ENCODE results near the gene YPEL5.

YPEL5 gene

DNA sequence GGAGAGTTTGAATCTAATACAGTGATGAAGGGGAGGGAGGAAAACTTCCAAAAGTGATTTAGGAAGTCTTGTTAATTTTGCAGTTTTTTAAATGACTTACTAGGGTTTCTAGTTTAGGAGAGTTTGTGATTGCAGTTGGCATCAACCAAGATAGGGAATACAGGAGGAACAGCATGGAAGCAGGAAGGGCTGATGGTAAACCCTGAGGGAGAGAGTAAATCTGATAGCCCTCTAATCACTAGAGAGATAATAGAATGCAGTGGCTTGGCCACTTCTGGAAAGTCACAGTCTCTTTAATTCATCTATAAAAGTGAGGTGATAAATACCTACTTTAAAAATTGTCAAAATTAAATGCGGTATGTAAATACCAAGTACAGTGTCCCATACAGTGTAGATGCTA lies 5.6 kb downstream of the YPEL5 start:
- no peak overlapping the region for H3K27ac ChIP-seq (ENCODE audit: low read depth, low read length)
- no peaks in the 10 kb centered on the region for H3K27me3 ChIP-seq (ENCODE audit: control insufficient read depth in 1 of 2, insufficient read depth in 2 of 2, low read length in 2 of 2)
- peaks cover 23% of the 10 kb centered on the region for H3K36me3 ChIP-seq (ENCODE audit: insufficient read depth, low read length)
- no peaks in the 10 kb centered on the region for H3K9me3 ChIP-seq (ENCODE audit: low read length)
- no peak overlapping the region for H3K4me3 ChIP-seq (ENCODE audit: low read depth in 1 of 2, low read length in 2 of 2)
- H3K4me1 ChIP-seq (ENCODE audit: insufficient read depth, low read length), result peaks cover 46% of the 10 kb centered on the region
- no peak overlapping the region for H3K9ac ChIP-seq (ENCODE audit: low read length)

DNA sequence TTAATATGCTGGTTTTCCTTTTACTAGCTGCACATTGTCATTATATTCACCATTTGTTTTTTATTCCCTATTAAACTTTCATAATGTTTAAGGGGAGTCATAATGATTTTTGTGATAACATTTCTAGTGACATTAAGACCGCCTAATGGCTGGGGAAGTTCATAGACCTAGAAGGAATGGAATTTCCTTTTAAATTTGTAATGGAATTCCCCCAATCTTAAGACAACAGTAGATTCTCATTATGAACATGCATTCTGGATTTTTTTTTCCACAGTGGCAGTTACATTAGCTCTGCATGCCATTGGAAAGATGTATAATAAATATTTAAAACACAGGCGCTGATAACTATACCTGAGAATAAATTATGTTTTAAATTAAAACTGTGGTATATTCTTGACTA lies 8.4 kb downstream of the YPEL5 start:
- Histone ChIP-seq H3K27ac (ENCODE audit: low read depth, low read length) (no peak overlapping the region), H3K4me1 (ENCODE audit: insufficient read depth, low read length) (peaks cover 36% of the 10 kb centered on the region)

DNA sequence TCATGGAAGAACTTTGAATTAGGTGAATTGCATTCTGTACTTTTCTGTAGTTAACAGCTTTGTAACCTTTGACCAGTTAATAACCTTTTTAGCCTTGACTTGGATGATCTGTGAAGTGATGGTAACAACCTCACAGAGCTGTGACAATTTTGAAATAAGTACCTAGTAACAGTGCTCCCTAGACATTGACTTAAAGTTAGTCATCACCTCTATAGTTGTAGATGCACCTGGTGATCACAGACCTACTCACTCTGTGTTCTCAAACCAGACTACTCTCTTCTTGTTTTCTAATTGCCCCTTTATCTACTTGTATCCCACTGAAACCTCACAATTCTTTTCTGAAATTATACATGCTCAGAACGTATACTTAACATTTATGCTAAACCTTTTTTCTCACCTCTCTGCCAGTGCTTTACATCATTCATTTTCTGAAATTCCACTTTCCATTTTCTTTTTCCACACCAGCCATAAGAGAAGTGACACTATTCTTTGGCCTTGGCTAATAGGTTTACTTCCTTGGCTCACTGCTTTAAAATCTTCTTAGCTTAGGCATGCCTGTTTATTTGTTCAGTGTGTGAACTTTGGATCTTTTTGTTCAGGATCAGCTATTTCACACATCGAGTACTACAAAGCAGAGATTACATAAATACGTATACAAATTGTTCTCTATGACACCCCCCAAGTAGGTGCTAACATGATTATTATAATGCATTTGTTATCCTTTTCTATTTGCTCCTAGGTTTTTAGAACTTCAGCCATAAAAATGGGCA lies 9.3 kb downstream of the YPEL5 start:
- peaks cover 34% of the 10 kb centered on the region for H3K4me1 ChIP-seq (ENCODE audit: insufficient read depth, low read length)
- H3K36me3 ChIP-seq (ENCODE audit: insufficient read depth, low read length), result peaks cover 52% of the 10 kb centered on the region
- H3K4me3 ChIP-seq (ENCODE audit: low read depth in 1 of 2, low read length in 2 of 2), result no peak overlapping the region
- no peak overlapping the region for H3K27ac ChIP-seq (ENCODE audit: low read depth, low read length)
- no peaks in the 10 kb centered on the region for H3K9me3 ChIP-seq (ENCODE audit: low read length)
- H3K27me3 ChIP-seq (ENCODE audit: control insufficient read depth in 1 of 2, insufficient read depth in 2 of 2, low read length in 2 of 2), result no peaks in the 10 kb centered on the region
- no peak overlapping the region for H3K9ac ChIP-seq (ENCODE audit: low read length)

More for the DNA sequence above, 8.4 kb downstream of the YPEL5 start:
- Histone ChIP-seq H3K36me3 (ENCODE audit: insufficient read depth, low read length) (peaks cover 46% of the 10 kb centered on the region), H3K27me3 (ENCODE audit: control insufficient read depth in 1 of 2, insufficient read depth in 2 of 2, low read length in 2 of 2) (no peaks in the 10 kb centered on the region), H3K4me3 (ENCODE audit: low read depth in 1 of 2, low read length in 2 of 2) (no peak overlapping the region), H3K9ac (ENCODE audit: low read length) (no peak overlapping the region), H3K9me3 (ENCODE audit: low read length) (no peaks in the 10 kb centered on the region)

DNA sequence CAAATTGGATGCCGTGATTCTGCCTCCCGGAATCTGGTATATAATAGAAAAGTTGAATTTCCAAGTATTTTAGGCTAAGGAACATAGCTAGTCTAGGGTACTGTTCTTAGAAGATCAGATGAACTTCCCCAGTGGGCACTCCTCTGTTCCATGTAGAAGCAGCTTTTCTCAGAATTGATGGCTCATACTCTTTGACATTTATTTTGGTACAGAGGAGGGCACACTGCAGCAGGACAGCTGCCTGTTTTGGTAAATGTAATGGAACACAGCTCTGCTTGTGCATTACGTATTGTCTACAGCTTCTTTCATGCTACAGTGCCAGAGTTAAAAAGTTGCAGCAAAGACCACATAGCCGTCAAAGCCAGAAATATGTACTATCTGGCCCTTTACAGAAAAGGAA lies 10.8 kb downstream of the YPEL5 start:
- H3K9me3 ChIP-seq (ENCODE audit: low read length), result no peaks in the 10 kb centered on the region
- peaks cover 26% of the 10 kb centered on the region for H3K4me1 ChIP-seq (ENCODE audit: insufficient read depth, low read length)
- no peak overlapping the region for H3K4me3 ChIP-seq (ENCODE audit: low read depth in 1 of 2, low read length in 2 of 2)
- H3K9ac ChIP-seq (ENCODE audit: low read length), result no peak overlapping the region
- H3K36me3 ChIP-seq (ENCODE audit: insufficient read depth, low read length), result peaks cover 56% of the 10 kb centered on the region
- no peaks in the 10 kb centered on the region for H3K27me3 ChIP-seq (ENCODE audit: control insufficient read depth in 1 of 2, insufficient read depth in 2 of 2, low read length in 2 of 2)
- H3K27ac ChIP-seq (ENCODE audit: low read depth, low read length), result no peak overlapping the region

DNA sequence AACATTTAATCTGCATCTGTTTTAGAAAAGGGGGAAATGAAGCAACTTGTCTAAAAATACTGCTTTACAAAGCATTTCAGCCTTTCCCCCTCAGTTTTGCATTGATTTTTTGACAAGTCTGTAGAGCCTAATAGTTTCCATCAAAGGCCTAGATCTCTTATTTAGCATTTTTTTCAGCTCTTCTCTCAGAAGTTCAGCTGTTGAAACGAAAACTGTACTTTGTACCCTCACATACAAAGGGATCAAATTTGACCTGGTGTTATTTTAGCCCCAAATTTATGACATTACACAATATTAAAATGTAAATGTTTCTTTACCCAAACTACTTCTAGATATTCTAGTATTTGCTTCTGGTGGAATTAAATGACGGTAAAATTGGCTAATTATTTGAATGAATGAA lies 13.0 kb downstream of the YPEL5 start:
- Histone ChIP-seq H3K4me1 (ENCODE audit: insufficient read depth, low read length) (peaks cover 18% of the 10 kb centered on the region), H3K9me3 (ENCODE audit: low read length) (no peaks in the 10 kb centered on the region), H3K36me3 (ENCODE audit: insufficient read depth, low read length) (peaks cover 51% of the 10 kb centered on the region), H3K27ac (ENCODE audit: low read depth, low read length) (no peak overlapping the region), H3K9ac (ENCODE audit: low read length) (no peak overlapping the region), H3K4me3 (ENCODE audit: low read depth in 1 of 2, low read length in 2 of 2) (no peak overlapping the region), H3K27me3 (ENCODE audit: control insufficient read depth in 1 of 2, insufficient read depth in 2 of 2, low read length in 2 of 2) (no peaks in the 10 kb centered on the region)

DNA sequence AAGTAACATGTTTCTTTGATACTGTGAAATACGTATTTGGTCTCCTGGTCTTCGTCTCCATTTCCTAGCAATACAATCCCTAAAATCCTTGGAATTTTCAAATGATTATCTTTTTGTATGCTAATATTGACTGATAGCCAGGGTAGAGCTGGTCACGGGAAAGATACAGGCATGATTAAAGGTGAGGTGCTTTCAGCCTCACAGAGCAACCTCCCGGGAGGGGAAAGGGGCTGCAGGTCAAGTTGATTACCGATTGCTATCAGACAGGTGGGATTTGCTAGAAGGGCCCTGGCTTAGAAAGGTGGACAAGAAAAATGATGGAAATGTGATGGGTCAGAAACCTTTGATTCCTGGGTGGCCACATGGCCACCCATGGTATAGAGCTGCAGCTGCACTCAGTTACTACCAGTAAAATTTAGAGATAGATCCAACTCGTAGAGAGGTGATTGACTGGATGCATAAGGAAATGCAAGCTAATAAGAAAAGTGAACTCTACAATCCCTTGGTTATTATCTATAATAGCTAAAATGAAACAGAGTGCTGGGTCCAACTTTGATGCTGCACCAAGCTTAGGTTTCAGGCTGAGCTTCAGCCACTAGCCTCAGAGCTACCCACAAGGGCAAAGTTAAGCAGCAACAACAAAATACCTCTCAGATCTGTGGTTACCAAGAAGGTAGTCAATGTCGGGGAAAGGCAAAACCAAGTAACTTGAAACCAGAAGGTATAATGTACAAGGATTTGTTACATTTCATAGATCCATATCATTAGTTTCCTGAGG lies 15.3 kb downstream of the YPEL5 start:
- Histone ChIP-seq H3K27ac (ENCODE audit: low read depth, low read length) (no peak overlapping the region), H3K4me1 (ENCODE audit: insufficient read depth, low read length) (peaks cover 19% of the 10 kb centered on the region), H3K36me3 (ENCODE audit: insufficient read depth, low read length) (peaks cover 39% of the 10 kb centered on the region), H3K9me3 (ENCODE audit: low read length) (no peaks in the 10 kb centered on the region), H3K4me3 (ENCODE audit: low read depth in 1 of 2, low read length in 2 of 2) (no peak overlapping the region), H3K27me3 (ENCODE audit: control insufficient read depth in 1 of 2, insufficient read depth in 2 of 2, low read length in 2 of 2) (no peaks in the 10 kb centered on the region), H3K9ac (ENCODE audit: low read length) (no peak overlapping the region)

DNA sequence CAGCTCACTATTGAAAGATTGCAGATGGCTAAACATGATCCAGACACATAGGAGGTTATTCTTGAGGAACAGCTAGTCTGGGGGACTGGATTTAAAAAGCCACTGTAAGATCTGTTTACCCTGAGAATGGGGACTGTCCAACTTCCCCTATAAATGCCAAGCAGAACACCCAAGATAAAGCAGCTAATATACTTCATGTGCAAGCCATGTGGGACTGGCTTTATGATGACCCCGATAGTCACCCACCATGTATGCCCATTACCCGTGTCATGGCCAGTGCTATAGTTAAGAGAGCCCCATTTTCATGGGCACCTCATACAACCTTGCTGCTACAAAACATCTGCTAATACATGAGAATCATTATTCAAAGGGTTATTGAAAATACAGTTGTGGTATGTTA lies 16.0 kb downstream of the YPEL5 start:
- Histone ChIP-seq H3K4me3 (ENCODE audit: low read depth in 1 of 2, low read length in 2 of 2) (no peak overlapping the region), H3K9ac (ENCODE audit: low read length) (no peak overlapping the region), H3K4me1 (ENCODE audit: insufficient read depth, low read length) (peaks cover 13% of the 10 kb centered on the region)

DNA sequence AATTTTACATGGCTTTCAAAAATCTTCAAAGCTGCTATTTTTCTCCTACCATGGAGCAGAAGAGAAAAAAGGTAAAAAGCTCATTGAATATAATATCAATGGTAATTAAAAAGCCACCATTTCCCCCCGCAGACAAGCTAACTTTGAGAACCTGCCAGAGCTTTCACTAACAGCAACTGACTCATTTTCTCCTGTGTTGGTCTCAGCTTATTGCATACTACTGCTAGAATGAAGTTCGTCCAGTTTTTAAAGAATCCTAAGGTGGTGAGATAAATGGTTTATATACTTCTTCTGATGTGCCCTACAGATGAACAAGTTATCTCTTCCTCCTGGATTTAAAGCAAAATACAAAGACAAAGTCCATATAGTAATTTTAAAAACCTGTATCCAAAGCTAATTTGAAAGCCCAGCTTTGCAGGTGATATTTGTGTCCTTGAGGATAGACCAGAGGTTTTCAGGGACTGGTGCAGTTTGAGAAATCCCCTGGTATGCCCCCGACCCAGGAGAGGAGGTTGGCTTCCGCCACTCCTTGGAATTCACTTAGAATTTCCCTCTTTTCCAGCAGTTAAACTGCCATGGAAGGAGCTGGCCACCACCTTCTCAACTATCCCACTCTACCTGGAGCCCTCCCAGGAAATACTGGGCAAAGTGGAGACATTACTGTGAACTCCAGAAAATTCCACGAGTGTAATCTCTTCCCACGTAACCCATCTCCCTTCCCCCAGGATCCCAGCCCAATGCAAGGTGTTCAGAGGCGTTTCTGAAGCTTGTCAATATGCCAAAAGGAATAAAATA lies 17.5 kb downstream of the YPEL5 start:
- Histone ChIP-seq H3K9ac (ENCODE audit: low read length) (no peak overlapping the region), H3K4me1 (ENCODE audit: insufficient read depth, low read length) (peaks cover 12% of the 10 kb centered on the region), H3K27ac (ENCODE audit: low read depth, low read length) (no peak overlapping the region), H3K4me3 (ENCODE audit: low read depth in 1 of 2, low read length in 2 of 2) (no peak overlapping the region), H3K36me3 (ENCODE audit: insufficient read depth, low read length) (peaks cover 17% of the 10 kb centered on the region), H3K27me3 (ENCODE audit: control insufficient read depth in 1 of 2, insufficient read depth in 2 of 2, low read length in 2 of 2) (no peaks in the 10 kb centered on the region), H3K9me3 (ENCODE audit: low read length) (no peaks in the 10 kb centered on the region)

More for the DNA sequence above, 16.0 kb downstream of the YPEL5 start:
- peaks cover 32% of the 10 kb centered on the region for H3K36me3 ChIP-seq (ENCODE audit: insufficient read depth, low read length)
- H3K9me3 ChIP-seq (ENCODE audit: low read length), result no peaks in the 10 kb centered on the region
- H3K27me3 ChIP-seq (ENCODE audit: control insufficient read depth in 1 of 2, insufficient read depth in 2 of 2, low read length in 2 of 2), result no peaks in the 10 kb centered on the region
- no peak overlapping the region for H3K27ac ChIP-seq (ENCODE audit: low read depth, low read length)

DNA sequence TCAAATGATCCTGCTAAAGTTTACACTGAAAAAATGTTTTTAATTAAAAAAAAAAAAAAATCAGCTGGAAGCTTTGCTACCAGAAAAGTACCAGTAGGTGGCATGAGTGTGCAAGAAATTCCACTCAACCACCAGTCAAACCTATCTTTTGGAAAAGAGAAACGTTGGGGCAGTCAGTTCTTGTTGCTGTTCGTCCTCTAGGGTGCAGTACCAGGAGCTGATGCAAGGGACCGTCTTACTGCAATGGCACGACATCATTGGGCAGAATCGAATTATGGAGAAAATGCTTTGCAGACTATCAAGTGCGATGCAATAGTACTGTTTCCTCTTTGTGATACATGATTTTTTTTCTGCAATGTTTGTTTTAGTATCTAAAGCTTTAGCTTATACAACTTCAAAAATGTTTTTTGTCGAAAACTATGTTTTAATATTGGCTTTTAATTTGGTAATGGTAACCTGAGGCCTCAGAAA lies 18.3 kb downstream of the YPEL5 start:
- H3K9ac ChIP-seq (ENCODE audit: low read length), result no peak overlapping the region
- no peak overlapping the region for H3K27ac ChIP-seq (ENCODE audit: low read depth, low read length)
- no peaks in the 10 kb centered on the region for H3K27me3 ChIP-seq (ENCODE audit: control insufficient read depth in 1 of 2, insufficient read depth in 2 of 2, low read length in 2 of 2)
- H3K4me1 ChIP-seq (ENCODE audit: insufficient read depth, low read length), result peaks cover 12% of the 10 kb centered on the region
- H3K36me3 ChIP-seq (ENCODE audit: insufficient read depth, low read length), result peaks cover 11% of the 10 kb centered on the region
- H3K4me3 ChIP-seq (ENCODE audit: low read depth in 1 of 2, low read length in 2 of 2), result no peak overlapping the region
- H3K9me3 ChIP-seq (ENCODE audit: low read length), result no peaks in the 10 kb centered on the region

DNA sequence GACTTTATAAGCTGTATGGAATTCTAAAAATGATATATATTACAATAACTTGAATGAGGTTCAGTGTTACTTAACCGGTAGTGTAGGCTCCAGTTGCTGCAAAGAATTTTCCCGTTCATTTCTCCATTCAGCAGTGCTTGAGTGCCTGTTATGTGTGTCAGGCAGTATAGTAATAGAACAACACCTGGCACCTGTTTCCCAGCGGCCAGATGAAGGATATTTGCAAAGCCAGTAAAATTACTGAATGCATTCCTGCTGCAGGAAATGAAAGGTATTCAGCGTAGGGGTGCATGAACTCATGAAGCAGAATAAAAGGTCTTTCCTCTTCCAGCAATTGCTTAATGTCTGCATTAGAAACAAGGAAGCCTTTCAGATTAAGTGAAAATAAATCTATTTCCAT lies 18.8 kb downstream of the YPEL5 start:
- no peak overlapping the region for H3K27ac ChIP-seq (ENCODE audit: low read depth, low read length)
- no peaks in the 10 kb centered on the region for H3K27me3 ChIP-seq (ENCODE audit: control insufficient read depth in 1 of 2, insufficient read depth in 2 of 2, low read length in 2 of 2)
- H3K36me3 ChIP-seq (ENCODE audit: insufficient read depth, low read length), result peaks cover 5% of the 10 kb centered on the region
- H3K4me1 ChIP-seq (ENCODE audit: insufficient read depth, low read length), result peaks cover 12% of the 10 kb centered on the region
- no peak overlapping the region for H3K4me3 ChIP-seq (ENCODE audit: low read depth in 1 of 2, low read length in 2 of 2)
- H3K9me3 ChIP-seq (ENCODE audit: low read length), result no peaks in the 10 kb centered on the region
- H3K9ac ChIP-seq (ENCODE audit: low read length), result no peak overlapping the region

DNA sequence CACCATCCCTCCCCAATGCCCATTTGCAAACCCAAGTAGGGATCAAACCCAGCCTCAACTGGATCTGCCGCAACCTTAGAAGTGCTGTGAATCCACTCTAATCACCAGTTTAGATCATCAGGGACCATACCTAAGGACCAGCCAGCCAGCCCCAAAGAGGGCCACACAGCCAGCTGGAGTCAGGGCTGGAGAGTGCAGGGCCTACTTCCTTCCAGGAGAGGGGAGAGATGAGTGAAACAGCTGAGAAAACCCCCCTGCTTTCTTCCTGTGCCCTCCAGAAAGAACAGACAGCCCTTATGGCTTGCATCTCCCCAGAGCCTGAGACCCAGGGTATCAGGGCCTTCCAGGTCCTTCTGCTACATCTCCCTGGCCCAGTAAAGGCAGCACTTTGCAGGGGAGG lies 25.8 kb downstream of the YPEL5 start:
- Histone ChIP-seq H3K27ac (ENCODE audit: low read depth, low read length) (no peak overlapping the region), H3K9ac (ENCODE audit: low read length) (no peak overlapping the region), H3K36me3 (ENCODE audit: insufficient read depth, low read length) (no peaks in the 10 kb centered on the region), H3K27me3 (ENCODE audit: control insufficient read depth in 1 of 2, insufficient read depth in 2 of 2, low read length in 2 of 2) (no peaks in the 10 kb centered on the region), H3K4me3 (ENCODE audit: low read depth in 1 of 2, low read length in 2 of 2) (no peak overlapping the region), H3K4me1 (ENCODE audit: insufficient read depth, low read length) (no peaks in the 10 kb centered on the region), H3K9me3 (ENCODE audit: low read length) (no peaks in the 10 kb centered on the region)
